Measurements from ENCODE around the gene SLC2A13. TPM values are rescaled to one million over a fixed set of nuclear protein-coding genes. Genes with fewer than 3 reads are reported as not detected.

The SLC2A13 gene
- total RNA-seq, 1 experiment from 2014 or later = 15.3 TPM

DNA sequence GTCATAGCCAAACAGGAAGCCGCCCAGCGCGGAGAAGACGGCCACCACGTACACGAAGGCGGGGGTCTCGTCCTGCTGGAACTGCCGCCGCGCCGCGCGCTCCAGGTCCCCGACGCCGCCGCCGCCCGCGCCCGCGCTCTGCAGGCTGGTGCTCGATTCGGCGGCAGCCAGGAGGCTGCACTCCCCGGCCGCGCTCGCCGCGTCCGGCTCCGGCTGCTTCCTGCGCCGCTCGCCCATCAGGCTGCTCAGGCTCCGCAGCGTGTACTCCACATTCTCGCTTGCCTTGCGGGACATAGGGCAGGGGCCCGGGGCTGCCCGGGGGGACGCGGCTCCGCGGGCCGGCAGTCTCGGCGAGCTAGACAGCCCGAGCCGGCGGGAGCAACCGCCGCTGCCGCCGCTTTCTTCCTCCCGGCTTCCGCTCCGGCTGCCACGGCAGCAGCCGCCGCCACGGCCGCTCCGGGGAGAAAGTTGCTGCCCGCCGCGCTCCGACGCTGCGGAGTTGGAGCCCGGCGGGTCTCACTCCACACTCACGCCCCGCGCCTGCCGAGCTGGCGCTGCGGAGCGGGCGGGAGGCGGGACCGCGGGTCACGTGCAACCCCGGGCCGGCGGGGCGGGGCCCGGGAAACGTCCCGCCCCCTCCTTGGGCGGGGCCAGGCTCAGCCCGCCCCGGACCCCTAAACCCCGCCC, at the start of gene SLC2A13 (continued):
- TF ChIP-seq EMX1 (CRISPR knock-in tag; IDR thresholded peaks at IDR 0.05) = no peak
- TF ChIP-seq MXD4 (CRISPR knock-in tag; IDR thresholded peaks at IDR 0.05; ENCODE audit: borderline replicate concordance) = no peak
- no peak for TF ChIP-seq ZNF138 (CRISPR knock-in tag; conservative IDR thresholded peaks at IDR 0.05)
- TF ChIP-seq FOXP1 (CRISPR knock-in tag; IDR thresholded peaks at IDR 0.05; ENCODE audit: borderline replicate concordance) = no peak; the same call in 1 of the 2 replicates
- TF ChIP-seq NFATC4 (CRISPR knock-in tag; IDR thresholded peaks at IDR 0.05) = no peak
- TF ChIP-seq TEAD1 (CRISPR knock-in tag; IDR thresholded peaks at IDR 0.05) = no peak
- TF ChIP-seq, protein P1, sequence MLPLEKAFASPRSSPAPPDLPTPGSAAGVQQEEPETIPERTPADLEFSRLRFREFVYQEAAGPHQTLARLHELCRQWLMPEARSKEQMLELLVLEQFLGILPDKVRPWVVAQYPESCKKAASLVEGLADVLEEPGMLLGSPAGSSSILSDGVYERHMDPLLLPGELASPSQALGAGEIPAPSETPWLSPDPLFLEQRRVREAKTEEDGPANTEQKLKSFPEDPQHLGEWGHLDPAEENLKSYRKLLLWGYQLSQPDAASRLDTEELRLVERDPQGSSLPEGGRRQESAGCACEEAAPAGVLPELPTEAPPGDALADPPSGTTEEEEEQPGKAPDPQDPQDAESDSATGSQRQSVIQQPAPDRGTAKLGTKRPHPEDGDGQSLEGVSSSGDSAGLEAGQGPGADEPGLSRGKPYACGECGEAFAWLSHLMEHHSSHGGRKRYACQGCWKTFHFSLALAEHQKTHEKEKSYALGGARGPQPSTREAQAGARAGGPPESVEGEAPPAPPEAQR (CRISPR knock-in tag; IDR thresholded peaks at IDR 0.05) = no peak
- TF ChIP-seq SMAD3 (CRISPR knock-in tag; IDR thresholded peaks at IDR 0.05; ENCODE audit: borderline replicate concordance) = no peak
- TF ChIP-seq HMGA2 (CRISPR knock-in tag; IDR thresholded peaks at IDR 0.05) = no peak
- TF ChIP-seq ATF1 (CRISPR knock-in tag; IDR thresholded peaks at IDR 0.05) = no peak
- no peak for TF ChIP-seq ZNF317 (CRISPR knock-in tag; IDR thresholded peaks at IDR 0.05; ENCODE audit: borderline replicate concordance, low read depth)
- TF ChIP-seq, protein P2, sequence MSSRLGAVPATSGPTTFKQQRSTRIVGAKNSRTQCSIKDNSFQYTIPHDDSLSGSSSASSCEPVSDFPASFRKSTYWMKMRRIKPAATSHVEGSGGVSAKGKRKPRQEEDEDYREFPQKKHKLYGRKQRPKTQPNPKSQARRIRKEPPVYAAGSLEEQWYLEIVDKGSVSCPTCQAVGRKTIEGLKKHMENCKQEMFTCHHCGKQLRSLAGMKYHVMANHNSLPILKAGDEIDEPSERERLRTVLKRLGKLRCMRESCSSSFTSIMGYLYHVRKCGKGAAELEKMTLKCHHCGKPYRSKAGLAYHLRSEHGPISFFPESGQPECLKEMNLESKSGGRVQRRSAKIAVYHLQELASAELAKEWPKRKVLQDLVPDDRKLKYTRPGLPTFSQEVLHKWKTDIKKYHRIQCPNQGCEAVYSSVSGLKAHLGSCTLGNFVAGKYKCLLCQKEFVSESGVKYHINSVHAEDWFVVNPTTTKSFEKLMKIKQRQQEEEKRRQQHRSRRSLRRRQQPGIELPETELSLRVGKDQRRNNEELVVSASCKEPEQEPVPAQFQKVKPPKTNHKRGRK (CRISPR knock-in tag; IDR thresholded peaks at IDR 0.05; ENCODE audit: borderline replicate concordance) = no peak
- TF ChIP-seq ETV6 (CRISPR knock-in tag; IDR thresholded peaks at IDR 0.05) = no peak
- no peak for TF ChIP-seq ZNF396 (CRISPR knock-in tag; IDR thresholded peaks at IDR 0.05; ENCODE audit: borderline replicate concordance)
- TF ChIP-seq NR2C2 (CRISPR knock-in tag; IDR thresholded peaks at IDR 0.05) = no peak
- TF ChIP-seq, protein P3, sequence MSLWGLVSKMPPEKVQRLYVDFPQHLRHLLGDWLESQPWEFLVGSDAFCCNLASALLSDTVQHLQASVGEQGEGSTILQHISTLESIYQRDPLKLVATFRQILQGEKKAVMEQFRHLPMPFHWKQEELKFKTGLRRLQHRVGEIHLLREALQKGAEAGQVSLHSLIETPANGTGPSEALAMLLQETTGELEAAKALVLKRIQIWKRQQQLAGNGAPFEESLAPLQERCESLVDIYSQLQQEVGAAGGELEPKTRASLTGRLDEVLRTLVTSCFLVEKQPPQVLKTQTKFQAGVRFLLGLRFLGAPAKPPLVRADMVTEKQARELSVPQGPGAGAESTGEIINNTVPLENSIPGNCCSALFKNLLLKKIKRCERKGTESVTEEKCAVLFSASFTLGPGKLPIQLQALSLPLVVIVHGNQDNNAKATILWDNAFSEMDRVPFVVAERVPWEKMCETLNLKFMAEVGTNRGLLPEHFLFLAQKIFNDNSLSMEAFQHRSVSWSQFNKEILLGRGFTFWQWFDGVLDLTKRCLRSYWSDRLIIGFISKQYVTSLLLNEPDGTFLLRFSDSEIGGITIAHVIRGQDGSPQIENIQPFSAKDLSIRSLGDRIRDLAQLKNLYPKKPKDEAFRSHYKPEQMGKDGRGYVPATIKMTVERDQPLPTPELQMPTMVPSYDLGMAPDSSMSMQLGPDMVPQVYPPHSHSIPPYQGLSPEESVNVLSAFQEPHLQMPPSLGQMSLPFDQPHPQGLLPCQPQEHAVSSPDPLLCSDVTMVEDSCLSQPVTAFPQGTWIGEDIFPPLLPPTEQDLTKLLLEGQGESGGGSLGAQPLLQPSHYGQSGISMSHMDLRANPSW (CRISPR knock-in tag; conservative IDR thresholded peaks at IDR 0.05; ENCODE audit: low read depth) = no peak
- TF ChIP-seq SOX15 (CRISPR knock-in tag; IDR thresholded peaks at IDR 0.05) = no peak
- 0 out of 2 replicates have a peak, but pooled peaks have one; percentile 88 for TF ChIP-seq KAT7 (CRISPR knock-in tag; IDR thresholded peaks at IDR 0.05; ENCODE audit: borderline replicate concordance)
- TF ChIP-seq ESRRA (CRISPR knock-in tag; IDR thresholded peaks at IDR 0.05; ENCODE audit: borderline replicate concordance) = no peak
- TF ChIP-seq, protein P4, sequence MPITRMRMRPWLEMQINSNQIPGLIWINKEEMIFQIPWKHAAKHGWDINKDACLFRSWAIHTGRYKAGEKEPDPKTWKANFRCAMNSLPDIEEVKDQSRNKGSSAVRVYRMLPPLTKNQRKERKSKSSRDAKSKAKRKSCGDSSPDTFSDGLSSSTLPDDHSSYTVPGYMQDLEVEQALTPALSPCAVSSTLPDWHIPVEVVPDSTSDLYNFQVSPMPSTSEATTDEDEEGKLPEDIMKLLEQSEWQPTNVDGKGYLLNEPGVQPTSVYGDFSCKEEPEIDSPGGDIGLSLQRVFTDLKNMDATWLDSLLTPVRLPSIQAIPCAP (CRISPR knock-in tag; IDR thresholded peaks at IDR 0.05) = 0 out of 2 replicates have a peak, but pooled peaks have one; percentile 35
- no peak for TF ChIP-seq JUN (CRISPR knock-in tag; IDR thresholded peaks at IDR 0.05)
- TF ChIP-seq, protein P5, sequence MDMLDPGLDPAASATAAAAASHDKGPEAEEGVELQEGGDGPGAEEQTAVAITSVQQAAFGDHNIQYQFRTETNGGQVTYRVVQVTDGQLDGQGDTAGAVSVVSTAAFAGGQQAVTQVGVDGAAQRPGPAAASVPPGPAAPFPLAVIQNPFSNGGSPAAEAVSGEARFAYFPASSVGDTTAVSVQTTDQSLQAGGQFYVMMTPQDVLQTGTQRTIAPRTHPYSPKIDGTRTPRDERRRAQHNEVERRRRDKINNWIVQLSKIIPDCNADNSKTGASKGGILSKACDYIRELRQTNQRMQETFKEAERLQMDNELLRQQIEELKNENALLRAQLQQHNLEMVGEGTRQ (CRISPR knock-in tag; IDR thresholded peaks at IDR 0.05) = peak; percentile 93
- TF ChIP-seq, protein P6, sequence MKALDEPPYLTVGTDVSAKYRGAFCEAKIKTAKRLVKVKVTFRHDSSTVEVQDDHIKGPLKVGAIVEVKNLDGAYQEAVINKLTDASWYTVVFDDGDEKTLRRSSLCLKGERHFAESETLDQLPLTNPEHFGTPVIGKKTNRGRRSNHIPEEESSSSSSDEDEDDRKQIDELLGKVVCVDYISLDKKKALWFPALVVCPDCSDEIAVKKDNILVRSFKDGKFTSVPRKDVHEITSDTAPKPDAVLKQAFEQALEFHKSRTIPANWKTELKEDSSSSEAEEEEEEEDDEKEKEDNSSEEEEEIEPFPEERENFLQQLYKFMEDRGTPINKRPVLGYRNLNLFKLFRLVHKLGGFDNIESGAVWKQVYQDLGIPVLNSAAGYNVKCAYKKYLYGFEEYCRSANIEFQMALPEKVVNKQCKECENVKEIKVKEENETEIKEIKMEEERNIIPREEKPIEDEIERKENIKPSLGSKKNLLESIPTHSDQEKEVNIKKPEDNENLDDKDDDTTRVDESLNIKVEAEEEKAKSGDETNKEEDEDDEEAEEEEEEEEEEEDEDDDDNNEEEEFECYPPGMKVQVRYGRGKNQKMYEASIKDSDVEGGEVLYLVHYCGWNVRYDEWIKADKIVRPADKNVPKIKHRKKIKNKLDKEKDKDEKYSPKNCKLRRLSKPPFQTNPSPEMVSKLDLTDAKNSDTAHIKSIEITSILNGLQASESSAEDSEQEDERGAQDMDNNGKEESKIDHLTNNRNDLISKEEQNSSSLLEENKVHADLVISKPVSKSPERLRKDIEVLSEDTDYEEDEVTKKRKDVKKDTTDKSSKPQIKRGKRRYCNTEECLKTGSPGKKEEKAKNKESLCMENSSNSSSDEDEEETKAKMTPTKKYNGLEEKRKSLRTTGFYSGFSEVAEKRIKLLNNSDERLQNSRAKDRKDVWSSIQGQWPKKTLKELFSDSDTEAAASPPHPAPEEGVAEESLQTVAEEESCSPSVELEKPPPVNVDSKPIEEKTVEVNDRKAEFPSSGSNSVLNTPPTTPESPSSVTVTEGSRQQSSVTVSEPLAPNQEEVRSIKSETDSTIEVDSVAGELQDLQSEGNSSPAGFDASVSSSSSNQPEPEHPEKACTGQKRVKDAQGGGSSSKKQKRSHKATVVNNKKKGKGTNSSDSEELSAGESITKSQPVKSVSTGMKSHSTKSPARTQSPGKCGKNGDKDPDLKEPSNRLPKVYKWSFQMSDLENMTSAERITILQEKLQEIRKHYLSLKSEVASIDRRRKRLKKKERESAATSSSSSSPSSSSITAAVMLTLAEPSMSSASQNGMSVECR (CRISPR knock-in tag; IDR thresholded peaks at IDR 0.05; ENCODE audit: borderline replicate concordance) = no peak; the same call in 1 of the 2 replicates
- no peak for TF ChIP-seq GTF2I (CRISPR knock-in tag; conservative IDR thresholded peaks at IDR 0.05)
- no peak for TF ChIP-seq OVOL2 (CRISPR knock-in tag; IDR thresholded peaks at IDR 0.05; ENCODE audit: borderline replicate concordance)
- TF ChIP-seq GRHL2 (CRISPR knock-in tag; IDR thresholded peaks at IDR 0.05; ENCODE audit: insufficient replicate concordance, severe bottlenecking) = no peak
